Measurements from ENCODE around the gene KRIT1. TPM values are rescaled to one million over a fixed set of nuclear protein-coding genes. Genes with fewer than 3 reads are reported as not detected.

Gene KRIT1
- total RNA-seq, 2 donors from 2014 or later = 33.9 to 36.4 TPM

DNA sequence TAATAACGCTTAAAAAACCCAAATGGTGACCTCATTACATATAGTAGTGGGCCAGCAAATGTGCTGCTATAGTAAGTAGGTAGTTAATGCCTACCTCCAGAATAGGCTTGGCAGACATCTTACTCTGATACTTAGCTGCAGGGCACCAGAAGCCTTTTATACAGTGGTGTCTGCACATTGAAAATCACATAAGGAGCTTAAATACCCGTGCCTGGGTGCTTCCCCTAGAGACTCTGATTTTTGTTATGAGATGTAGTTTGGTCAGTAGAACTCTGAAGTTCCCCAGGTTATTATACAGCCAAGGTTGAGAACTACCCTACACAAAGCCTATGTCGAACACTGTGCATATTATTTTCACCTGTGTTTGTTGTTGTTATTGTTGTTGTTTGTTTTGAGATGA lies 47.3 kb upstream of the KRIT1 start:
- peaks cover 19% of the 10 kb centered on the region for H3K36me3 ChIP-seq (ENCODE audit: control insufficient read depth, insufficient read depth, low read length)
- Mint-ChIP-seq H3K27ac (peak overlapping the region; percentile 20), H3K9me3 (no peaks in the 10 kb centered on the region), H3K4me3 (no peak overlapping the region), H3K27me3 (ENCODE audit: insufficient read depth) (no peaks in the 10 kb centered on the region), H3K4me1 (peaks cover 25% of the 10 kb centered on the region), H3K36me3 (ENCODE audit: low read depth) (peaks cover 9% of the 10 kb centered on the region)
- 67 to 92% methylated on average over 1 to 3 of the region's 3 CpGs for WGBS, 2 experiments (ENCODE audit: insufficient coverage in 1 of 2, insufficient read length in 1 of 2)
- no peaks in the 10 kb centered on the region for H3K27me3 ChIP-seq (ENCODE audit: control insufficient read depth, insufficient read depth, low read length, poor library complexity, severe bottlenecking)
- H3K4me3 ChIP-seq (ENCODE audit: low read length) = no peak overlapping the region
- no peak for DNase-seq
- H3K27ac ChIP-seq (ENCODE audit: low read depth, low read length) = no peak overlapping the region
- peaks cover 5% of the 10 kb centered on the region for H3K4me1 ChIP-seq (ENCODE audit: control insufficient read depth, insufficient read depth, low read length)
- H3K9me3 ChIP-seq (ENCODE audit: control insufficient read depth, low read length) = no peaks in the 10 kb centered on the region
- TF ChIP-seq, protein P1, sequence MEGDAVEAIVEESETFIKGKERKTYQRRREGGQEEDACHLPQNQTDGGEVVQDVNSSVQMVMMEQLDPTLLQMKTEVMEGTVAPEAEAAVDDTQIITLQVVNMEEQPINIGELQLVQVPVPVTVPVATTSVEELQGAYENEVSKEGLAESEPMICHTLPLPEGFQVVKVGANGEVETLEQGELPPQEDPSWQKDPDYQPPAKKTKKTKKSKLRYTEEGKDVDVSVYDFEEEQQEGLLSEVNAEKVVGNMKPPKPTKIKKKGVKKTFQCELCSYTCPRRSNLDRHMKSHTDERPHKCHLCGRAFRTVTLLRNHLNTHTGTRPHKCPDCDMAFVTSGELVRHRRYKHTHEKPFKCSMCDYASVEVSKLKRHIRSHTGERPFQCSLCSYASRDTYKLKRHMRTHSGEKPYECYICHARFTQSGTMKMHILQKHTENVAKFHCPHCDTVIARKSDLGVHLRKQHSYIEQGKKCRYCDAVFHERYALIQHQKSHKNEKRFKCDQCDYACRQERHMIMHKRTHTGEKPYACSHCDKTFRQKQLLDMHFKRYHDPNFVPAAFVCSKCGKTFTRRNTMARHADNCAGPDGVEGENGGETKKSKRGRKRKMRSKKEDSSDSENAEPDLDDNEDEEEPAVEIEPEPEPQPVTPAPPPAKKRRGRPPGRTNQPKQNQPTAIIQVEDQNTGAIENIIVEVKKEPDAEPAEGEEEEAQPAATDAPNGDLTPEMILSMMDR (conservative IDR thresholded peaks at IDR 0.05) = no peak
- no peak overlapping the region for H3K9ac ChIP-seq (ENCODE audit: extremely low read depth, low read length, poor library complexity, severe bottlenecking)

DNA sequence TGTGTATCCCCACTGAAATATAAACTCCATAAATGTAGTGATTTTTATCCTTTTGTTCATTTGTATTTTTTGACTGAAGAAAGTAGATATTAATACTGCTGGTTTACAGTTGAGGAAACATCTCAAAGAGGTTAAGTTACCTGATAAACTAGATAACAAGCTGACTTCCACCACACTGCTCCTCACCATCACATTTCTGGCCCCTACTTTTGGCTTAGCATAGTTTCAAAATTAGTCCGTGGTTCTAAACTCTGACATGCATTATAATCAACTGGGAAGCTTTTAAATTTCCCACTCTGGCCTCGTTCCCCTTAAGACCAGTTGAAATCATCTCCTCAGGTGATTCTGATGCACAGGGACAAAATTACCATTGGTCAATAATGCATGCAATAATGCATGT lies 43.6 kb upstream of the KRIT1 start:
- H3K36me3 ChIP-seq (ENCODE audit: control insufficient read depth, insufficient read depth, low read length) = no peaks in the 10 kb centered on the region
- Mint-ChIP-seq H3K36me3 (ENCODE audit: low read depth) (no peaks in the 10 kb centered on the region), H3K27ac (no peak overlapping the region), H3K4me3 (no peak overlapping the region), H3K9me3 (no peaks in the 10 kb centered on the region), H3K4me1 (peaks cover 13% of the 10 kb centered on the region), H3K27me3 (ENCODE audit: insufficient read depth) (no peaks in the 10 kb centered on the region)
- no peaks in the 10 kb centered on the region for H3K27me3 ChIP-seq (ENCODE audit: control insufficient read depth, insufficient read depth, low read length, poor library complexity, severe bottlenecking)
- no peak overlapping the region for H3K27ac ChIP-seq (ENCODE audit: low read depth, low read length)
- no peak overlapping the region for H3K9ac ChIP-seq (ENCODE audit: extremely low read depth, low read length, poor library complexity, severe bottlenecking)
- no peak overlapping the region for H3K4me3 ChIP-seq (ENCODE audit: low read length)
- TF ChIP-seq, protein P1 (conservative IDR thresholded peaks at IDR 0.05) = no peak
- WGBS, 2 experiments (ENCODE audit: insufficient coverage in 1 of 2, insufficient read length in 1 of 2) = 94 to 100% methylated on average over 2 of the region's 2 CpGs
- DNase-seq = no peak
- H3K4me1 ChIP-seq (ENCODE audit: control insufficient read depth, insufficient read depth, low read length) = peaks cover 5% of the 10 kb centered on the region
- no peaks in the 10 kb centered on the region for H3K9me3 ChIP-seq (ENCODE audit: control insufficient read depth, low read length)

DNA sequence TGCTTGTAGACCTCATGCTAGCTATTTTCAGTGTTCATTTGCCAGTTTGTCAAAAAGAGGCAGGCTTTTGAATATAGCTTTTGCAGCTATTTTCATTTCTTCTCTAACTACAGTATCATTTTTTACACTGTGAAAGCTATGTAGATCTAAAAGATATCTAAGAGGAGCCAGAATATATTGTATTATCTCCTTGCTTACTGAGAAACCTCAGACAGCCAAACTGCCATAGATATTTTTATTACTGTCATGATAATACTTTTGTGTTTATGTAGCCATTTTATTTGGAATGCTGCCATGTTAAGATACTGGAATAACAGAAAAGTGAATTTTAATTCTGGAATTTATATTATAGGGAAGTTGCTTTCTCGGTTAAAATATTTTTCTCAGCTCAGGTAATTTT lies 37.2 kb upstream of the KRIT1 start:
- Mint-ChIP-seq H3K27ac (peak overlapping the region; percentile 23), H3K4me1 (peaks cover 14% of the 10 kb centered on the region), H3K4me3 (no peak overlapping the region), H3K36me3 (ENCODE audit: low read depth) (peaks cover 10% of the 10 kb centered on the region), H3K27me3 (ENCODE audit: insufficient read depth) (no peaks in the 10 kb centered on the region), H3K9me3 (peaks cover 10% of the 10 kb centered on the region)
- WGBS, 2 experiments (ENCODE audit: insufficient coverage in 1 of 2, insufficient read length in 1 of 2) = 90% methylated on average over 1 of the region's 1 CpG; no CpG with 5 or more reads in 1 of the 2 experiments
- no peak for DNase-seq
- H3K36me3 ChIP-seq (ENCODE audit: control insufficient read depth, insufficient read depth, low read length) = no peaks in the 10 kb centered on the region
- peaks cover 16% of the 10 kb centered on the region for H3K4me1 ChIP-seq (ENCODE audit: control insufficient read depth, insufficient read depth, low read length)
- no peak overlapping the region for H3K27ac ChIP-seq (ENCODE audit: low read depth, low read length)
- TF ChIP-seq, protein P1 (conservative IDR thresholded peaks at IDR 0.05) = no peak
- no peak overlapping the region for H3K9ac ChIP-seq (ENCODE audit: extremely low read depth, low read length, poor library complexity, severe bottlenecking)
- H3K27me3 ChIP-seq (ENCODE audit: control insufficient read depth, insufficient read depth, low read length, poor library complexity, severe bottlenecking) = no peaks in the 10 kb centered on the region
- peaks cover 13% of the 10 kb centered on the region for H3K9me3 ChIP-seq (ENCODE audit: control insufficient read depth, low read length)
- no peak overlapping the region for H3K4me3 ChIP-seq (ENCODE audit: low read length)

Measured in endodermal cell (in vitro differentiated cells).